ENCODE measurements around the gene KDM2B.

KDM2B gene

DNA sequence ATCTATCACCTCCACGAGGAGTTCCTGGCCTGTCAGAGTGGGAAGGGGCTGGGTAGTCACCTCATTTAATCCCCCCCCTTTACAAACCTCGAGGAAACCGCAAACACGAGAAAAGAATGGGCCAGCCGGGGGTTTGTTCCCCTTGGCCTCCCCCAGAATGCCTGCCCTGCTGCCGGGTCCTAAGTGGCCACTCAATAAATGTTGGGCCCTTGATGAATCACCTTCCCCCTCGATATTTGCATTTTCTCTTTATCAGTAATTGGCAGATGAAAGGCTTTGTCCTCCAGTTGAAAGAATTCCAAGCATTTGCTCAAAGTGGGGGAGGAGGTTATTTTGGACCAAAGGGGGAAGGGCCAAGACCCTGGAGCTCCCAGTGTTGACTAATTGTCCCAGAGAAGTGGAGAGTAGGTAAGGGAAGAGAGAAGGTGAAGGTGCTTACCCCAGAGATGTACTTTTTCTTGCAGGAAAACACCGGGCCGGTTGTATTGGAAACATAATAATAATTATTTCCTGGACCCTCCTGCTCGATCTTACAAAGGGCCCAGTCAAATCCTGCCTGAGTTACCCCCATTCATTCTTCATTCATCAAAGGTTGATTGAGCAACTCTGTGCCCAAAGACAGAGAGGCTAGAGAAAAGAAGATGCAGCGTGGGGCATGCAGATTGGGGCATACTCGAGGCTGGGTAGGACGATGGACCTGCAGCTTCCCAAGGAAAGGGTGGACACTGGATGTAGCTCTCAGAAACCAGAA, 1.9 kb upstream of the KDM2B start:
- no peak for DNase-seq (ENCODE audit: low read depth)
- no peak for TF ChIP-seq CTCF (IDR thresholded peaks at IDR 0.05; ENCODE audit: insufficient read depth, low read depth, low read length, missing control alignments)
- no peak overlapping the region for H3K4me3 ChIP-seq (ENCODE audit: low read length)

- DNase-seq (ENCODE audit: low read depth), result no peak
- H3K4me3 ChIP-seq (ENCODE audit: low read length), result no peak overlapping the region
- no peak for TF ChIP-seq CTCF (IDR thresholded peaks at IDR 0.05; ENCODE audit: insufficient read depth, low read depth, low read length, missing control alignments)
Measured at GRCh38 chr12:121581686-121582429, 1.0 kb upstream of the KDM2B start.

DNA sequence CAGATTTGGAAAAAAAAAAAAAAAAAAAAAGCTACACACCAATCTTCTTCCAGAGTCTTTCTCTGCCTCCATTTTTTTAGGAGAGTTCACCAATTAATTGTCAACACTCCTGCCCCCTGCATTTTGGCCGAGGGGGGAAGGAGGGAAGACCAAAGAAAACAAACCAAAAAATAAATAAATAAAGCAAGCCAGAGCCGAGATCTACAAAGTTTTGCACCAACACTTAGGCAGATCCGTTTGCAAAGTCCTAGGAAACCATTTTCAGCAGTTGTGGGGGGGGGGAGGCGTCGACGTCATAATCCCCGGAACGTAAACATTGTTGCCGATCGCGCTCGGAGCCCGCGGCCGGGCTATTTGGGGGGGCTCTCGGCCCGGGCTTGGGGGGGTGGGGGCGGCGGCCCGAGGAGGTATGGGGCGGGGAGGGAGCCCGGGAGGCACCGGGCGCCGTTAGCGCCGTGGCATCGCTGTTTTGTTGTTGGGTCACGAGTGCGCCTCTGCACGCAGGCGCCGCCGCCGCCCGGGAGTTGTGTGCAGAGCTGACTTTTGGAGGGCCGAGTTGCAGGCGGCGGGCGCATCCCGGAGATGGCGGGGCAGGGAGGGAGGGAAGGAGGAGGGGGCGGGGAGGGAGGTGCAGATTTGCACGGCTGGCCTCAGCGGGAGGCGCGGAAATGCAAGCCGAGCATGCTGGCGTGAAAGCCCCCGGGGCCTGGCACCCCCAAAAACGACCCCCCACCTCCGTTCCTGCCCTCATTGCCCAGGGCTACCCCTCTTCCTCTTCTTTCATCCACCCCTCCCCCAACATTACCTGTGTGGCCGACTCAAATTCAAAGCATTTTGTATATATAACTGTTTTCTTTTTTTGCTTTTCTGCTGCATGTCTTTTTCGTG, 598 bp downstream of the KDM2B start:
- no peak for TF ChIP-seq CTCF (IDR thresholded peaks at IDR 0.05; ENCODE audit: insufficient read depth, low read depth, low read length, missing control alignments)
- peak; percentile 56 for DNase-seq (ENCODE audit: low read depth)
- peak overlapping the region; percentile 58 for H3K4me3 ChIP-seq (ENCODE audit: low read length)

DNA sequence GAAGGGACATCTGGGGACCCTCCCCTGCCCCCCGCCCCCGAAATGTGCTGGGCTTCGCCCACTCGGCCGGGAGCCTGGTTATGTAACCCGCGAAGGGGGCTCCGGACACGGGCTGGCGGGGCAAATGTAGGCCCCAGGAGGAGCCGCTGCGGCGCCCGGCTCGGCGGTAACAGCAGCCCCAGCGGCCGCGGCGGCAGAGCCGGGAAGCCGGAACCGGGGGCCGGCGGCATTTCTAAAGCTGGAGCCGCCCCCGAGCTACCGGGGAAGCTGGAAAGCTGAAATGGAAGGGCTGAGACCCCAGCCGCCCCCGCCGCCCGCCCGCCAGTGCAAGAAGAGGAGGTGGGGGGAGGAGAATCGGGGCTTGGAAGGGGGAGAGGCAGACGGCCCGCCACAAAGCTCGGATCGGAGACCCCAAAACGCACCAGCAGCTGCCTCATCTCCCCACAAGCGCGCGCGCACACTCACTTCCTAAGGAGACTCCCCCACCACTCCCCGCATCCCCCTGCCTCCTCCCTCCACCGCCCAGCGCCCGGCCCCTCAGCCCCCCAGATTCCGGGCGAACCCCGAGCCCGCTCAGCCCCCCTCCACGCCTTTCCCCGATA, 1.5 kb downstream of the KDM2B start:
- H3K4me3 ChIP-seq (ENCODE audit: low read length), result peak overlapping the region; percentile 58
- TF ChIP-seq CTCF (IDR thresholded peaks at IDR 0.05; ENCODE audit: insufficient read depth, low read depth, low read length, missing control alignments), result no peak
- DNase-seq (ENCODE audit: low read depth), result no peak

DNA sequence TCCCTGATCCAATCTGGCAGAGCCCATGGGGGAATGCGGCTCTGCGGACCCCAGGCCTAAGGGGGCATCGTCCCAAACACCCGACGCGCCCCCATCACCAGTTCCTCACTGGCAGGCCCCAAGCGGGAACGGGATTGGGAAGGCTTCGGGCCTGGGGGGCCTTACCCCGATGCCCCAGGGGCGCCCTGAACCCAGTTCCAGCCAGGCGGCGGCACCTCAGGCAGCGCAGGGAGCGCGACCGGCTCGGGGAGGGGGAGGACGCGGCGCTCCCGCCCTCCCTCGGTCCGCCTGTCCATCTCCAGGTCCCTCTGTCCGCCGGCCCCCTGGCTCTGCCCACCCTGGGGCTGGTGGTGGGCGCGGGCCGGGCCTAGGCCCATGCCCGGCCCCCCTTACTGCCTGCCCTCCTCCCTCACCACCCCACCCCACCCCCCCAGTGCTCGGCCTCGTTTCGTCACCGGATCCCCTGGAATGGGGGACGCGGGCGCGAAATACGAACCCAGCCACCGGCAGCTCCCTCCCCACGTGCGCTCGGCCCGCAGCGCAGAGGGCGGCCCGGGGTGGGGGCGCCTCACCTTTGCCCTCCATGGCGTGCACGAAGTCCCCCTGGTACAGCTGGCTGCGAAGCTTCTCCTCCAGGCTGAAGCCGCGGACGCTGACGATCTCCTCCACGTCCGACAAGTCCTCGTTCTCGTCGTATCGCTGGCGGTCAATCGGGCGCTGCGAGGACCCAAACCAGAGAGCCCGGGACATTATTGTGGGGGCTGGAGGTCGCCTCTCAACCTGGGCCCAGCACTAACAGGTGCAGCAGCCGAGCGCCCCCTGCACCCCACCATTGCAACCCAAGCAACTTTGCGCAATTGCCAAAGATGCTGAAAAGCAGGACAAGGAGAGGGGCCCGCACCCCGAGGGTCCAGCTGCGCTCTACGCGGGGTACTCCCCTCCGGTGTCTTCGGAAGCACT, 2.3 kb downstream of the KDM2B start:
- peak overlapping the region; percentile 58 for H3K4me3 ChIP-seq (ENCODE audit: low read length)
- TF ChIP-seq CTCF (IDR thresholded peaks at IDR 0.05; ENCODE audit: insufficient read depth, low read depth, low read length, missing control alignments), result no peak
- DNase-seq (ENCODE audit: low read depth), result no peak
